Transverse colon (tissue), 4 donors: ENCODE measurements around the gene PSMA5. TPM values are rescaled to one million over a fixed set of nuclear protein-coding genes. Genes with fewer than 3 reads are reported as not detected.

Source experiments
- DNase-seq: peaks from one replicate; pipeline ENCODE4 v3.0.0-alpha.2; 2019
- H3K27ac ChIP-seq, 4 donors: fragments of 200-600 bp; sonication (generic); 2 replicates each; pipeline ENCODE4 v1.5.1; 2016 to 2018; ENCODE audit warnings: inconsistent platforms in 4 of 4
- H3K27me3 ChIP-seq: fragments of 200-600 bp; sonication (generic); 2 replicates; pipeline ENCODE4 v1.5.1; 2017; ENCODE audit warnings: inconsistent platforms
- H3K36me3 ChIP-seq, 4 donors: fragments of 200-600 bp; sonication (generic); 2 replicates each; pipeline ENCODE4 v1.5.1; 2017 to 2019; ENCODE audit warnings: inconsistent platforms in 4 of 4
- H3K4me1 ChIP-seq, 4 donors: fragments of 200-600 bp; sonication (generic); 2 replicates each; pipeline ENCODE4 v1.5.1; 2017 to 2020; ENCODE audit warnings: inconsistent platforms in 4 of 4
- H3K4me3 ChIP-seq, 4 donors: fragments of 200-600 bp; sonication (generic); 1 replicate in 1 of 4; 2 replicates in 3 of 4; pipeline versions ENCODE4 v1.5.1 to v1.6.1; 2017 to 2019; ENCODE audit warnings: inconsistent platforms in 4 of 4
- H3K9me3 ChIP-seq, 2 donors: fragments of 200-600 bp; sonication (generic); 2 replicates each; pipeline ENCODE4 v1.5.1; 2017 to 2019; ENCODE audit warnings: inconsistent platforms in 2 of 2
- CTCF ChIP-seq, 5 experiments: fragments of 200-600 bp in 3 of 5; fragments of 450-650 bp in 2 of 5; sonication (generic) in 3 of 5; IDR thresholded peaks; 1 replicate in 2 of 5; 2 replicates in 3 of 5; pipeline ENCODE4 v1.5.1; 2016 to 2017; ENCODE audit warnings: antibody characterized with exemption in 5 of 5, inconsistent platforms in 3 of 5, mild to moderate bottlenecking in 2 of 5, moderate library complexity in 1 of 5
- EP300 ChIP-seq: sonication (generic); formaldehyde crosslinking; IDR thresholded peaks from one replicate; pipeline ENCODE4 v1.6.1; 2017; ENCODE audit warnings: antibody characterized with exemption, low read depth
- POLR2A ChIP-seq: fragments of 450-650 bp; IDR thresholded peaks from one replicate; pipeline ENCODE4 v1.6.1; 2016; ENCODE audit warnings: antibody characterized with exemption, mild to moderate bottlenecking, moderate library complexity
- POLR2AphosphoS5 ChIP-seq, 3 donors: sonication (generic); formaldehyde crosslinking; IDR thresholded peaks; one replicate each; pipeline ENCODE4 v1.6.1; 2016; ENCODE audit warnings: antibody characterized with exemption in 3 of 3
- WGBS, 2 donors: methylation state at CpG; one replicate each; pipeline ENCODE4 v1.1.5; 2018; ENCODE audit warnings: low coverage in 1 of 2; 5-methylcytosine and 5-hydroxymethylcytosine counted together
- in situ Hi-C, 4 donors: fragments of 200-750 bp; cut with MboI; loops; one replicate each; pipeline versions ENCODE4 v1.15.0 to v1.15.1; 2017; ENCODE audit warnings: low sequenced_read_pairs in 3 of 4, low pct_ligation_motif_present in 1 of 4, low pct_unique_long_range_greater_than_20kb in 1 of 4
- intact Hi-C: fragments of 100-400 bp; cut with DNase I; formaldehyde crosslinking; loops from one replicate; pipeline ENCODE4 v1.15.1; 2023; ENCODE audit warnings: low total_unique reads
- total RNA-seq, 4 donors: library from RNA; depleted of rRNA; stranded (reverse); fragments of >200 nt; gene quantifications; one replicate each; pipeline ENCODE4 v1.1.0, GENCODE V29; 2016

Gene PSMA5
- total RNA-seq, 4 donors from 2014 or later, result 28.4 to 41.8 (median 33.3) TPM

DNA sequence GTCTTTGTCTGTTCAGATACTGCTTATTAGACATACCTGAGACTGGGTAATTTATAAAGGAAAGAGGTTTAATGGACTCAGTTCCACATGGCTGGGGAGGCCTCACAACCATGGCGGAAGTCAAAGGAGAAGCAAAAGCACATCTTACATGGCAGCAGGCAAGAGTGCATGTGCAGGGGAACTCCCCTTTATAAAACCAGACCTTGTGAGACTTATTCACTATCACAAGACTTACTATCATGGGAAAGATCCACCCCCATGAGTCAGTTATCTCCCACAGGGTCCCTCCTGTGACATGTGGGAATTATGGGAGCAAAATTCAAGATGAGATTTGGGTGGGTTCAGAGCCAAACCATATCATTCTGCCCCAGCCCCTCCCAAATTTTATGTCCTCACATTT is 7.1 kb upstream of the PSMA5 start:
- H3K4me3 ChIP-seq, result no peak overlapping the region
- in situ Hi-C loops, result no loop called here
- H3K4me1 ChIP-seq, result no peaks in the 10 kb centered on the region
- WGBS, 2 donors, result 95 to 100% methylated on average over 1 of the region's 1 CpG
- H3K27ac ChIP-seq, result no peak overlapping the region
- H3K9me3 ChIP-seq, result no peaks in the 10 kb centered on the region
- no peaks in the 10 kb centered on the region for H3K27me3 ChIP-seq
- intact Hi-C loops, result no loop called here
- no peak for TF ChIP-seq EP300
- TF ChIP-seq POLR2A, result no peak
- TF ChIP-seq CTCF (IDR thresholded peaks at IDR 0.05), result no peak
- TF ChIP-seq POLR2AphosphoS5 (IDR thresholded peaks at IDR 0.05), result no peak
- DNase-seq, result no peak
- no peaks in the 10 kb centered on the region for H3K36me3 ChIP-seq

DNA sequence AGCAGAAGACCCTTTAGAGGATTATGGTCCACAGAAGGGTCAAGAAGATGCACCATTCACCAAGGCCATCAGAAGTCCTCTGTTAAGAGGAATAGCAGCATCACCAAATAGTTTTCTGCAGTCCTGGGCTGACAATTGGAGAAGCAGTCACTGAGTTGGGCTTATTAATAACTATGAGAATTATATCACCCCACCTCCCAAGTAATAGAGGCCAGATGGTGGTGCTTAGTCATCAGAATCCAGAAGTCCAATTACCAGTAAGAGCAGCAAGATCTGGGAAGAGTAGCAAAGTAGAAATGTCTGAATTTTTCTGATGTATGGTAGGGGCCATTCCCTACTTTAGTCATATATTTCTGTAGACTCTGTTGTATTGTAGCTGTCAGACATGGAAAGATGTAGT is 6.1 kb upstream of the PSMA5 start:
- intact Hi-C loops (no loop called here), in situ Hi-C loops (no loop called here)
- no peak for TF ChIP-seq POLR2A
- no peak for TF ChIP-seq EP300
- TF ChIP-seq CTCF (IDR thresholded peaks at IDR 0.05), result no peak
- TF ChIP-seq POLR2AphosphoS5 (IDR thresholded peaks at IDR 0.05), result no peak
- H3K4me3 ChIP-seq, result no peak overlapping the region
- no peaks in the 10 kb centered on the region for H3K36me3 ChIP-seq
- no peaks in the 10 kb centered on the region for H3K27me3 ChIP-seq
- peaks cover 0 to 5% (median 5%) of the 10 kb centered on the region in 4 donors for H3K4me1 ChIP-seq
- H3K9me3 ChIP-seq, result no peaks in the 10 kb centered on the region
- no peak overlapping the region for H3K27ac ChIP-seq
- no peak for DNase-seq

- DNase-seq, result no peak
- intact Hi-C loops (no loop called here), in situ Hi-C loops (no loop called here)
- WGBS, 2 donors, result 5 to 6% methylated on average over 5 to 7 of the region's 7 CpGs
- Histone ChIP-seq H3K9me3 (no peaks in the 10 kb centered on the region), H3K4me1 (peaks cover 14 to 37% (median 23%) of the 10 kb centered on the region in 4 donors), H3K27me3 (no peaks in the 10 kb centered on the region), H3K4me3 (peak overlapping the region; percentile 47 to 89 (median 64)), H3K27ac (peak overlapping the region; percentile 89 to 91 (median 90)), H3K36me3 (no peaks in the 10 kb centered on the region)
- TF ChIP-seq EP300, result no peak
- no peak for TF ChIP-seq POLR2AphosphoS5 (IDR thresholded peaks at IDR 0.05)
- TF ChIP-seq POLR2A, result no peak
- no peak for TF ChIP-seq CTCF (IDR thresholded peaks at IDR 0.05)
Measured at GRCh38 chr1:109427171-109427467, 871 bp upstream of the PSMA5 start.

GRCh38 chr1:109425391-109426280 is 612 bp downstream of the PSMA5 start:
- intact Hi-C loops (no loop called here), in situ Hi-C loops (no loop called here)
- H3K9me3 ChIP-seq, result no peaks in the 10 kb centered on the region
- H3K4me1 ChIP-seq, result peaks cover 14 to 37% (median 23%) of the 10 kb centered on the region in 4 donors
- peak overlapping the region; percentile 50 to 89 (median 68) for H3K4me3 ChIP-seq
- DNase-seq, result peak; percentile 62
- peak overlapping the region; percentile 89 to 91 (median 90) for H3K27ac ChIP-seq
- H3K36me3 ChIP-seq, result peaks cover 0 to 5% (median 3%) of the 10 kb centered on the region in 4 donors
- 1% methylated on average over 8 to 26 of the region's 32 CpGs for WGBS, 2 donors
- no peaks in the 10 kb centered on the region for H3K27me3 ChIP-seq
- TF ChIP-seq CTCF (IDR thresholded peaks at IDR 0.05), result no peak
- no peak for TF ChIP-seq EP300
- TF ChIP-seq POLR2A, result no peak
- no peak for TF ChIP-seq POLR2AphosphoS5 (IDR thresholded peaks at IDR 0.05)
